ENCODE results near the gene TMPRSS13.
"Not testable (repeated sequence)": the region's sequence is repeated elsewhere in the genome, so short reads cannot be mapped to it uniquely, and the experiment has no call there.

The TMPRSS13 gene

GRCh38 chr11:117929142-117929915, at the start of gene TMPRSS13:
Gene TMPRSS13 (minus strand): TSS chr11:117929402. CDS start chr11:117929307, 95 bp downstream.
- no peak for DNase-seq (ENCODE audit: low read depth)

GRCh38 chr11:117978991-117979390, 49.8 kb upstream of the TMPRSS13 start:
- DNase-seq (ENCODE audit: low read depth), result no peak

- DNase-seq (ENCODE audit: low read depth), result not testable (repeated sequence)
Measured at GRCh38 chr11:117978291-117978910, 49.2 kb upstream of the TMPRSS13 start.

- DNase-seq (ENCODE audit: low read depth), result not testable (repeated sequence)
Measured at GRCh38 chr11:117977612-117978264, 48.5 kb upstream of the TMPRSS13 start.

GRCh38 chr11:117977029-117977428, 47.8 kb upstream of the TMPRSS13 start:
- no peak for DNase-seq (ENCODE audit: low read depth)

- no peak for DNase-seq (ENCODE audit: low read depth)
Measured at GRCh38 chr11:117976445-117976844, 47.2 kb upstream of the TMPRSS13 start.

GRCh38 chr11:117973503-117973860, 44.3 kb upstream of the TMPRSS13 start:
- no peak for DNase-seq (ENCODE audit: low read depth)

GRCh38 chr11:117972629-117973502, 43.7 kb upstream of the TMPRSS13 start:
- no peak for DNase-seq (ENCODE audit: low read depth)

- DNase-seq (ENCODE audit: low read depth), result no peak
Measured at GRCh38 chr11:117972044-117972443, 42.8 kb upstream of the TMPRSS13 start.

- no peak for DNase-seq (ENCODE audit: low read depth)
Measured at GRCh38 chr11:117970400-117971024, 41.3 kb upstream of the TMPRSS13 start.

GRCh38 chr11:117969160-117969991, 40.2 kb upstream of the TMPRSS13 start:
- DNase-seq (ENCODE audit: low read depth), result no peak

- DNase-seq (ENCODE audit: low read depth), result no peak
Measured at GRCh38 chr11:117966908-117967307, 37.7 kb upstream of the TMPRSS13 start.

- no peak for DNase-seq (ENCODE audit: low read depth)
Measured at GRCh38 chr11:117962826-117963225, 33.6 kb upstream of the TMPRSS13 start.

- DNase-seq (ENCODE audit: low read depth), result no peak
Measured at GRCh38 chr11:117961896-117962295, 32.7 kb upstream of the TMPRSS13 start.

GRCh38 chr11:117960406-117960805, 31.2 kb upstream of the TMPRSS13 start:
- no peak for DNase-seq (ENCODE audit: low read depth)

GRCh38 chr11:117959438-117960149, 30.4 kb upstream of the TMPRSS13 start:
- DNase-seq (ENCODE audit: low read depth), result no peak

GRCh38 chr11:117958949-117959348, 29.7 kb upstream of the TMPRSS13 start:
- no peak for DNase-seq (ENCODE audit: low read depth)

- no peak for DNase-seq (ENCODE audit: low read depth)
Measured at GRCh38 chr11:117953024-117953671, 23.9 kb upstream of the TMPRSS13 start.

Measured in HS-5 (cell line).